Upper lobe of right lung (tissue), 1 donor: Measurements from ENCODE around the gene ESYT2. TPM values are rescaled to one million over a fixed set of nuclear protein-coding genes. Genes with fewer than 3 reads are reported as not detected.

ENCODE experiments used
- ATAC-seq: fragments of 200-7000 bp; cut with Tn5 transposase; one replicate; pipeline ENCODE4 v1.9.1; 2020; ENCODE audit warnings: mild to moderate bottlenecking, moderate library complexity
- DNase-seq: peaks from one replicate; pipeline ENCODE4 v3.0.0-alpha.2; 2020
- H3K27ac ChIP-seq: fragments of 200-600 bp; one replicate; pipeline ENCODE4 v1.8.0; 2022
- H3K27me3 ChIP-seq: fragments of 200-600 bp; one replicate; pipeline ENCODE4 v1.8.0; 2022; ENCODE audit warnings: mild to moderate bottlenecking
- H3K36me3 ChIP-seq: fragments of 200-600 bp; one replicate; pipeline ENCODE4 v1.8.0; 2022
- H3K4me1 ChIP-seq: fragments of 200-600 bp; one replicate; pipeline ENCODE4 v1.8.0; 2022
- H3K4me3 ChIP-seq: fragments of 200-600 bp; one replicate; pipeline ENCODE4 v1.8.0; 2022; ENCODE audit warnings: mild to moderate bottlenecking
- H3K9me3 ChIP-seq: fragments of 200-600 bp; one replicate; pipeline ENCODE4 v1.8.0; 2022
- intact Hi-C: fragments of 100-400 bp; cut with DNase I; formaldehyde crosslinking; loops from one replicate; pipeline ENCODE4 v1.11.0; 2022
- total RNA-seq: library from RNA; stranded (reverse); fragmentation: NEBNext Ultra II Directional; extraction: Animal tissue kit (Norgen Biotek cat#: 25700); gene quantifications from one replicate; pipeline ENCODE4 v1.2.1, GENCODE V29; 2021
- TF ChIP-seq, protein P1 (sequence below): fragments of 200-600 bp; IDR thresholded peaks from one replicate; pipeline ENCODE4 v1.8.0; 2022; ENCODE audit warnings: antibody characterized with exemption
- donor health status: DM: no; HTN: yes; CAD: no; lungs with severe emphysema.

The ESYT2 gene
- total RNA-seq, 1 donor from 2014 or later: 63.1 TPM

GRCh38 chr7:158685693-158686092 is 143.6 kb downstream of the ESYT2 start:
- intact Hi-C loops: no loop called here
- DNase-seq (no peak), ATAC-seq (no peak)
- H3K27ac ChIP-seq: no peak overlapping the region
- H3K4me3 ChIP-seq: no peak overlapping the region
- peaks cover 11% of the 10 kb centered on the region for H3K36me3 ChIP-seq
- no peaks in the 10 kb centered on the region for H3K27me3 ChIP-seq
- H3K9me3 ChIP-seq: no peaks in the 10 kb centered on the region
- H3K4me1 ChIP-seq: no peaks in the 10 kb centered on the region
- TF ChIP-seq, protein P1, sequence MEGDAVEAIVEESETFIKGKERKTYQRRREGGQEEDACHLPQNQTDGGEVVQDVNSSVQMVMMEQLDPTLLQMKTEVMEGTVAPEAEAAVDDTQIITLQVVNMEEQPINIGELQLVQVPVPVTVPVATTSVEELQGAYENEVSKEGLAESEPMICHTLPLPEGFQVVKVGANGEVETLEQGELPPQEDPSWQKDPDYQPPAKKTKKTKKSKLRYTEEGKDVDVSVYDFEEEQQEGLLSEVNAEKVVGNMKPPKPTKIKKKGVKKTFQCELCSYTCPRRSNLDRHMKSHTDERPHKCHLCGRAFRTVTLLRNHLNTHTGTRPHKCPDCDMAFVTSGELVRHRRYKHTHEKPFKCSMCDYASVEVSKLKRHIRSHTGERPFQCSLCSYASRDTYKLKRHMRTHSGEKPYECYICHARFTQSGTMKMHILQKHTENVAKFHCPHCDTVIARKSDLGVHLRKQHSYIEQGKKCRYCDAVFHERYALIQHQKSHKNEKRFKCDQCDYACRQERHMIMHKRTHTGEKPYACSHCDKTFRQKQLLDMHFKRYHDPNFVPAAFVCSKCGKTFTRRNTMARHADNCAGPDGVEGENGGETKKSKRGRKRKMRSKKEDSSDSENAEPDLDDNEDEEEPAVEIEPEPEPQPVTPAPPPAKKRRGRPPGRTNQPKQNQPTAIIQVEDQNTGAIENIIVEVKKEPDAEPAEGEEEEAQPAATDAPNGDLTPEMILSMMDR: no peak

- TF ChIP-seq, protein P1: no peak
- no peak for ATAC-seq
- no peaks in the 10 kb centered on the region for H3K4me1 ChIP-seq
- no peak overlapping the region for H3K4me3 ChIP-seq
- H3K9me3 ChIP-seq: no peaks in the 10 kb centered on the region
- no peak overlapping the region for H3K27ac ChIP-seq
- H3K27me3 ChIP-seq: no peaks in the 10 kb centered on the region
- no peak for DNase-seq
- intact Hi-C loops: no loop called here
- H3K36me3 ChIP-seq: peaks cover 16% of the 10 kb centered on the region
Measured at GRCh38 chr7:158684329-158684728, 145.0 kb downstream of the ESYT2 start.

DNA sequence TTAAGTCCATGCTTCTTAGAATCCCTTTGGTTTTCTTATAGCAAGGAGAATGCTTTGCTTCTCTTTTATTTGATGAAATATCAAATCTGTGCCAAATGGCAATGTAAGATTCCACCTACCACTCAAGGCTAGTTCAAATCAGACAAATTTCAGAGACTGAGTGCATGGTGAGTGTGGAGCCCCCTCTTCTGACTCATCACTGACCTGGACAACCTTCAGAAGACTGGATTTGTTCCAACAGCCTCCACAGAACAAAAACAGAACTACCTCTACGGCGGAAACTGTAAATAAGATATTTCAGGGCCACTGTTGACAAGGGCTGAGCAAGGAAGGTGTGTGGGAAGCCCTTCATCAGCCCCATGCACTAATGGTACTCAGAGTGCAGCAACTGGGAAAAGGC is 145.8 kb downstream of the ESYT2 start:
- TF ChIP-seq, protein P1: no peak
- ATAC-seq: no peak
- intact Hi-C loops: no loop called here

DNA sequence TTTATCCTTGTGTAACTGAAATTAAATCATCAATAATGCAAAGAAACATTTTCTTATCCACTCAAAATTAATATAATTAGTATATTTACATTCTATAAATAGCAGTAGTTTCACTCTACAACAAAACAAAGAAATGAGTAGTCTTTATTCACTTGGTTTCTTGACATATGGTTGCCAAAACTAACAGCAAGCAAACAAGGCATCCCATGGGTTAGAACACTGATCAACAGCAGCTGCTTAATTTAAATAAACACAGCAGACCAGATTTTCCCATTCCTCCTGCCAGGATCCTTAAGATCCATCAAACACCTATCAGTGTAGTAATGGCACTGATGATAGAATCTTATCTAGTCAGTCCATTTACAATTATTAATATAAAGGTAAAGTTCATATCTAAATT is 146.9 kb downstream of the ESYT2 start:
- H3K9me3 ChIP-seq: no peaks in the 10 kb centered on the region
- H3K4me1 ChIP-seq: no peaks in the 10 kb centered on the region
- H3K36me3 ChIP-seq: peaks cover 12% of the 10 kb centered on the region
- TF ChIP-seq, protein P1: no peak
- intact Hi-C loops: no loop called here
- ATAC-seq (no peak), DNase-seq (no peak)
- no peaks in the 10 kb centered on the region for H3K27me3 ChIP-seq
- no peak overlapping the region for H3K27ac ChIP-seq
- H3K4me3 ChIP-seq: no peak overlapping the region

More for the DNA sequence above, 145.8 kb downstream of the ESYT2 start:
- H3K27me3 ChIP-seq: no peaks in the 10 kb centered on the region
- DNase-seq: no peak
- peaks cover 14% of the 10 kb centered on the region for H3K36me3 ChIP-seq
- H3K4me1 ChIP-seq: no peaks in the 10 kb centered on the region
- no peaks in the 10 kb centered on the region for H3K9me3 ChIP-seq
- H3K4me3 ChIP-seq: no peak overlapping the region
- no peak overlapping the region for H3K27ac ChIP-seq

Other genes with a start within 250 kb of the ESYT2 start
- 4.9 TPM for gene PTPRN2, start 241.7 kb downstream of the ESYT2 start, total RNA-seq
- 6.5 TPM for gene NCAPG2, start 124.7 kb downstream of the ESYT2 start, total RNA-seq
- 17.9 TPM for gene DYNC2I1, start 27.0 kb upstream of the ESYT2 start, total RNA-seq